ENCODE measurements around the gene CGREF1.

The CGREF1 gene

DNA sequence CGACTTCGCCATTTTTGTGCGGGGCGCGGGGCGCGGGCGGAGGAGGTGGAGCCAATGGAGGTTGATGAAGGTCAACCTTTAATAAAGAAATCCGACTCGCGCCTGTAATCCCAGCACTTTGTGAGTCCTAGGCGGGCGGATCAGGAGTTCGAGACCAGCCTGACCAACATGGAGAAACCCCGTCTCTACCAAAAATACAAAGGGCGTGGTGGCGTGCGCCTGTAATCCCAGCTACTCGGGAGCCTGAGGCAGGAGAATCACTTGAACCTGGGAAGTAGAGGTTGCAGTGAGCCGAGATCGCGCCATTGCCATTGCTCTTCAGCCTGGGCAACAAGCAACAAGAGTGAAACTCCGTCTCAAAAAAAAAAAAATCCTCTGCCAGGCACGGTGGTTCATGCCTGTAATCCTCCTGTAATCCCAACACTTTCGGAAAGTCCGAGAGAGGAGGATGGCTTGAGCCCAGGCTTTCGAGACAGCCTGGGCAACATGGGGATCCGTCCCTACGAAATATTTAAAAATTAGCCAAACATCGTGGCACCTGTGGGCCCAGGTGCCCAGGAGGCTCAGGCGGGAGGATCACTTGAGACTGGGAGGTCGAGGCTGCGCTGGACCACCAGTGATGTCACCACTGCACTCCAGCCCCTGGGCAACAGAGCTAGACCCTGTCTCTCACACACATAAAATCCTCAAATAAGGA is 16.0 kb upstream of the CGREF1 start:
- H3K27ac ChIP-seq (ENCODE audit: low read length) = no peak overlapping the region
- peak overlapping the region in 1 of 2 donors; percentile 95 for H3K4me3 ChIP-seq (ENCODE audit: low read depth in 1 of 2, low read length in 2 of 2)
- H3K36me3 ChIP-seq (ENCODE audit: control insufficient read depth in 1 of 2, insufficient read depth in 2 of 2, low read length in 2 of 2) = peaks cover 20 to 27% of the 10 kb centered on the region in 2 donors
- H3K9me3 ChIP-seq (ENCODE audit: control insufficient read depth in 1 of 2, low read length in 2 of 2) = no peaks in the 10 kb centered on the region
- H3K27me3 ChIP-seq (ENCODE audit: low read depth, low read length) = no peaks in the 10 kb centered on the region
- peaks cover 13 to 18% of the 10 kb centered on the region in 2 donors for H3K4me1 ChIP-seq (ENCODE audit: control insufficient read depth in 1 of 2, insufficient read depth in 2 of 2, low read length in 2 of 2)

DNA sequence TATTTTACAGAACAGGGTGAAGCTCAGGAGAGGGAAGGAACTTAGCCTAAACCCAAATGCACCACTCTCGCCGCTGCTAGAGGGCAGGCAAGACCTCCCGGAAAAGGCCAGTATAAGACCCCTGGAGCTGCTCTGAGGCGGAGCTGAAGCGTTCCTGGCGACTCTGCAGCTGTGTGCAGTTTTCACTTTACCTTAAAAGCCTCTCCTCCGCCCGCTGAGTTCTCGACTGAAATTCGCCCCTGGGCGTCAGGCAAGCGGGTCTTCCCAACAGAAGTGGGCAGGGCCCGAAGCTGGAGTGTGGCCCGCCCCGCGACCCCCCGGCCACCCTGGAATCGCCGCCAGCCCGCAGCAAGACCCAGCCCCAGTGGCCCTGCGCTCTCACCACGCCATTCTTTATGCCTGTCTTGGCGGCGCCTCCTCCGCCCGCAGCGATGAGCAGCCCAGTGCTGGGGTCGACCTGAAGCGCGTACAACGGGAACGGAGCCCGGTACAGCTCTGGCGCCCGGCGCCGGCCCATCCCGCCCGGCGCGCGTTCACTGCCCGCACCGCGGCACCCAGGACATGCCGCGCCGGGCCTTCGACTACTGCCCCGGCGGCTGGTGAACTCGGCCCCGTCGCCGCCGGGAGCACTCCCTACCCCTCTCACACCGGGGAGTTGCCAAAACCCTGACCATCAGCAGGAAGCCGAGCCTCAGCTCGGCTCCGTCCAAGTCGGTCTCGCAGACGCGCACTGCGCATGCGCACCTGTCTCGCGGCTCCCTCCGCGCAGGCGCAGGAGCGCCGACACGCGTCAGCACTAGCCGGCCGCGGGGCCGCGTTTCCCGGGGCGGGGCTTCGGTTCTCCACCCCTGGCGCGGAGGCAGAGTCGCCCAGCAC is 15.2 kb upstream of the CGREF1 start, which contains the start of gene PREB:
Gene PREB (minus strand): TSS at position 732 of the 876 bp plus-strand sequence. CDS start 215 bp downstream, at position 517.
- Histone ChIP-seq H3K9me3 (ENCODE audit: control insufficient read depth in 1 of 2, low read length in 2 of 2) (no peaks in the 10 kb centered on the region), H3K4me1 (ENCODE audit: control insufficient read depth in 1 of 2, insufficient read depth in 2 of 2, low read length in 2 of 2) (peaks cover 13 to 18% of the 10 kb centered on the region in 2 donors), H3K36me3 (ENCODE audit: control insufficient read depth in 1 of 2, insufficient read depth in 2 of 2, low read length in 2 of 2) (peaks cover 22 to 34% of the 10 kb centered on the region in 2 donors), H3K4me3 (ENCODE audit: low read depth in 1 of 2, low read length in 2 of 2) (peak within 1 kb of the TSS; percentile 81 to 95), H3K27ac (ENCODE audit: low read length) (peak within 1 kb of the TSS; percentile 39), H3K27me3 (ENCODE audit: low read depth, low read length) (no peaks in the 10 kb centered on the region)

DNA sequence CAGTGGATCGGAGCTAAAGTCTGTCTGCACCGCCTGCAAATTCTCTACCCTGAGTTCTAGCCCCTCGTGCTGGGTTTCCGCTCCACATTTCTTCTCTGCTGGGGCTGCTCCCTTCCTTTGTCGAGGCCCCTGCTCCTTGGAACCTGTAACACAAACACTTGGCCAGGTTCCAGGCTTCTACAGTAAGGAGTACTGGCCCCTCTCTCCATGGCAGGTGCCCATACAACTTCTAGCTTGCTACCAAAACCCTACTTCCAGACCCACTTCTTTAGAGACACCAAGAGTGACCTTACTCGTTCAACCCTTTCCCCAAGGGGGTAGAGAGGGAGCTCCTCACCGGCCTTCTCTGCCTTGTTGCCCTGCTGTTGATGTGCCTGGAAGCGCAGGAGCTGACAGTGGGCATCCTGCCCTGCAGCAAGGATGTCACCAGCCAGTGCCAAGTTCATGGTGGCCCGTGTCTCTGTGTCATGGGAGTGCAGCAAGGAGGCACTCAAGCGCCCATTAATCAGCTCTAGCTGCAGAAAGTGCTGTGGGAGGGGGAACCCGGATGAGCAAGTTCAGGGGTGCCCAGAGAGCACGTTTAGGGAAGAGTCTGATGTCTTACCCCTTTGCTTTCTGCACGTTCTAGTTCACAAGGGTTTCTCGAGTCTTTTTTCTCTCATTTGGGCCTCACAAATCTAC is 14.4 kb upstream of the CGREF1 start:
- Histone ChIP-seq H3K27ac (ENCODE audit: low read length) (peak overlapping the region; percentile 39), H3K36me3 (ENCODE audit: control insufficient read depth in 1 of 2, insufficient read depth in 2 of 2, low read length in 2 of 2) (peaks cover 22 to 34% of the 10 kb centered on the region in 2 donors), H3K4me1 (ENCODE audit: control insufficient read depth in 1 of 2, insufficient read depth in 2 of 2, low read length in 2 of 2) (peaks cover 13 to 18% of the 10 kb centered on the region in 2 donors), H3K27me3 (ENCODE audit: low read depth, low read length) (no peaks in the 10 kb centered on the region), H3K4me3 (ENCODE audit: low read depth in 1 of 2, low read length in 2 of 2) (peak overlapping the region; percentile 81 to 95), H3K9me3 (ENCODE audit: control insufficient read depth in 1 of 2, low read length in 2 of 2) (no peaks in the 10 kb centered on the region)

DNA sequence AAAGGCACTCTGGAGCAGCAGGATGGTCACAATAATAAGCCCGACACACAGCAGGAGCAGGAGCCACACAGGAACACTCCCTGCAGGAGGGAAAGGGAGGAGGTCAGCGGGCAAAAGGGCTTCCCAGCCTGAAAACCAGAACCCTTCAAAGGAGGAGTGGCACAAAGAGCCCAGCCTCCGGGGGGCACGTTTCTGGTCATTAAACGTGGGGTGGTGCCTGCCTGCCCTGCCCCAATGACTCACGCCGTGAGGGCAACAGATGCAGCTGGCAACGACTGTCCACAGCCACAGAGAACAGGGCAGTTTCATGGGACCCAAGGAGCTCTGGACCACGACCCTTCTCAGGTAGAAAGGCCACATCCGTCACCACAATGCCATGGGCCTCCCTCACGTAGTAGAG is 12.5 kb upstream of the CGREF1 start:
- Histone ChIP-seq H3K27ac (ENCODE audit: low read length) (no peak overlapping the region), H3K27me3 (ENCODE audit: low read depth, low read length) (no peaks in the 10 kb centered on the region), H3K4me3 (ENCODE audit: low read depth in 1 of 2, low read length in 2 of 2) (no peak overlapping the region), H3K9me3 (ENCODE audit: control insufficient read depth in 1 of 2, low read length in 2 of 2) (no peaks in the 10 kb centered on the region), H3K36me3 (ENCODE audit: control insufficient read depth in 1 of 2, insufficient read depth in 2 of 2, low read length in 2 of 2) (peaks cover 22 to 34% of the 10 kb centered on the region in 2 donors), H3K4me1 (ENCODE audit: control insufficient read depth in 1 of 2, insufficient read depth in 2 of 2, low read length in 2 of 2) (peaks cover 13 to 18% of the 10 kb centered on the region in 2 donors)

DNA sequence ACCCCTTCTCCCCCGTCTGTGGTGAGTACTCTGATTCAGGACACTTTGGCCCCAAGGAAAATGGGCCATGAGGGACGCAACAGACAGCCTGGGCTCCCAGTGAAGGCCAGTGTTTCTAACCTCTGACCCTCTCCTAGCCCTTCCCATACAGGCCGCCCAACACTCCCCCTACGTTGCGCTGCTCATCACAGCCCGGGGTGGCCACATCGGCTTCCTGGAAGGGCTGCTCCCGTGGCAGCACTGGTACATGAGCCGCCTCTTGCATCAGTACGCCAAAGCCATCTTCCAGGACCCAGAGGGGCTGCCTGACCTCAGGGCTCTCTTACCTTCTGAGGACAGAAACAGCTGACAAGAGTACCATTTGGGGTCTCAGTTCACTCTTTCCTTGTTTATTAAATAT is 11.5 kb upstream of the CGREF1 start:
- no peaks in the 10 kb centered on the region for H3K27me3 ChIP-seq (ENCODE audit: low read depth, low read length)
- no peak overlapping the region for H3K4me3 ChIP-seq (ENCODE audit: low read depth in 1 of 2, low read length in 2 of 2)
- H3K9me3 ChIP-seq (ENCODE audit: control insufficient read depth in 1 of 2, low read length in 2 of 2) = no peaks in the 10 kb centered on the region
- H3K27ac ChIP-seq (ENCODE audit: low read length) = no peak overlapping the region
- H3K36me3 ChIP-seq (ENCODE audit: control insufficient read depth in 1 of 2, insufficient read depth in 2 of 2, low read length in 2 of 2) = peaks cover 22 to 34% of the 10 kb centered on the region in 2 donors
- H3K4me1 ChIP-seq (ENCODE audit: control insufficient read depth in 1 of 2, insufficient read depth in 2 of 2, low read length in 2 of 2) = peaks cover 13 to 18% of the 10 kb centered on the region in 2 donors

DNA sequence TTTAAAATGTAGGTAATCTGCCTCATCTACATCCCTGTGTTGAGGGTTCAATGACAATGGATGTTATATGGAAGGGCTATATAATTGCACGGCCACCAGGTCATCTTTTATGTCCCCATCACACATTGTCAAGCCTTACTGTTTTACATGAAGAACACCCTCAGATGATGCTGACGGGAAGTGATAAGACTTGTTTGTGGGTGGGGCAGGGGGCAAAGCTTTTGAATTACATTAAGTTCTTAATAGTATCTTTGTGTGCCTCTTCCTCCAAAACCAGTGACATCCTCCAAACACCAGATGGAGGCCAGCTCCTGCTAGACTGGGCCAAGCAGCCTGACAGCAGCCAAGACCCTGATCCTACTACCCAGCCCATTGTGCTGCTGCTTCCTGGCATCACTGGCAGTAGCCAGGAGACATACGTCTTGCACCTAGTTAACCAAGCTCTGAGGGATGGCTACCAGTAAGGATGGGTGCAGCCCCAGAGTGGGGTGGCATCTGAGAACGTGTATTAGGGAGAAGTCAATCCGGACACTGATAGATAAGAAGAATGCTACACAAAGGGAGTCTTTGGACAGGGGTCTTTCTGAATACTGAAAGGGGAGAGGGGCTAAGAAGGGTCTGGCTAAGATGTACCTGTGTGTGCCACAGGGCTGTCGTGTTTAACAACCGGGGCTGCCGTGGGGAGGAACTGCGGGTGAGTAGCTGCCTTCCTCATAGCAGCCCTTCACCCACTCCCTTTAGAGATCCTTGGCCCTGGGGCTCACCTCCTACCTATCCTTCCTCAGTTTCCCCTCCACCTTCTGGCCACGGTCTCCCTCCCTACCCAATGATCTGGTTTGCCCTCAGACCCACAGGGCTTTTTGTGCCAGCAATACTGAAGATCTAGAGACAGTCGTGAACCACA is 10.0 kb upstream of the CGREF1 start:
- Histone ChIP-seq H3K27me3 (ENCODE audit: low read depth, low read length) (no peaks in the 10 kb centered on the region), H3K9me3 (ENCODE audit: control insufficient read depth in 1 of 2, low read length in 2 of 2) (no peaks in the 10 kb centered on the region), H3K4me1 (ENCODE audit: control insufficient read depth in 1 of 2, insufficient read depth in 2 of 2, low read length in 2 of 2) (peaks cover 13 to 18% of the 10 kb centered on the region in 2 donors), H3K36me3 (ENCODE audit: control insufficient read depth in 1 of 2, insufficient read depth in 2 of 2, low read length in 2 of 2) (peaks cover 22 to 34% of the 10 kb centered on the region in 2 donors), H3K4me3 (ENCODE audit: low read depth in 1 of 2, low read length in 2 of 2) (no peak overlapping the region), H3K27ac (ENCODE audit: low read length) (no peak overlapping the region)

DNA sequence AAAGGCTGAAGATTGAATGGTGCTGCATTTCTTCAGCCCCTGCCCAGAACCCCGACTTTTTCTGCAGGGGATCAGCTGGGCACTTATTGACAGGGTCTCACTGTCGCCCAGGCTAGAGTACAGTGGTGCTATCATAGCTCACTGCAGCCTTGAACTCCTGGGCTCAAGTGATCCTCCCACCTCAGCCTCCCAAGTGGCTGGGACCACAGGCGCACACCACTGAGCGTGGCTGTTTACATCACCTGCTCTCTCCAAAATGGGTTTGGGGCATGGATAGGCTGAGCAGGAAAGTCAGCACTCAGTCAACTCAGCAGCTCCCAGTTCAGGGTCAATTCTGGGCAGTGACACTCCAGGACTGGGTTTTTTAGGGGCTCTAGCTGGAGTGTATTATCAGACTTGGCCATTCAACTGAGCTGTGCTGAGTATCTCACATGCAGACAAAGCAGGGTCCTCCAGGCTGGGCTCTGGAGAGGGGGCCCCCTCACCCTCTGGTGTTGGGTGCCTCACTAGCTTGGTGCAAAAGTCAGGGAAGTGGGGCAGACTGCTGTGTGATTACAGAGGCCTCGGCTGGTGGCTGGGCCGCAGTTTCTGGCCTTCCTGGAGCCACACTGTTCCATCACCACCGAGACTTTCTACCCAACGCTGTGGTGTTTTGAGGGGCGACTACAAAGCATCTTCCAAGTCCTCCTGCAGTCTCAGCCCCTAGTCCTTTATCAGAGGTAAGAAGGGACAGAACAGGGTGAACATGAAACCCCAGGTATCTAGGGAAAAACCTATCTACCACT is 9.1 kb upstream of the CGREF1 start:
- no peak overlapping the region for H3K4me3 ChIP-seq (ENCODE audit: low read depth in 1 of 2, low read length in 2 of 2)
- peaks cover 22 to 34% of the 10 kb centered on the region in 2 donors for H3K36me3 ChIP-seq (ENCODE audit: control insufficient read depth in 1 of 2, insufficient read depth in 2 of 2, low read length in 2 of 2)
- H3K27ac ChIP-seq (ENCODE audit: low read length) = no peak overlapping the region
- H3K9me3 ChIP-seq (ENCODE audit: control insufficient read depth in 1 of 2, low read length in 2 of 2) = no peaks in the 10 kb centered on the region
- H3K27me3 ChIP-seq (ENCODE audit: low read depth, low read length) = no peaks in the 10 kb centered on the region
- peaks cover 10% of the 10 kb centered on the region in 2 donors for H3K4me1 ChIP-seq (ENCODE audit: control insufficient read depth in 1 of 2, insufficient read depth in 2 of 2, low read length in 2 of 2)

DNA sequence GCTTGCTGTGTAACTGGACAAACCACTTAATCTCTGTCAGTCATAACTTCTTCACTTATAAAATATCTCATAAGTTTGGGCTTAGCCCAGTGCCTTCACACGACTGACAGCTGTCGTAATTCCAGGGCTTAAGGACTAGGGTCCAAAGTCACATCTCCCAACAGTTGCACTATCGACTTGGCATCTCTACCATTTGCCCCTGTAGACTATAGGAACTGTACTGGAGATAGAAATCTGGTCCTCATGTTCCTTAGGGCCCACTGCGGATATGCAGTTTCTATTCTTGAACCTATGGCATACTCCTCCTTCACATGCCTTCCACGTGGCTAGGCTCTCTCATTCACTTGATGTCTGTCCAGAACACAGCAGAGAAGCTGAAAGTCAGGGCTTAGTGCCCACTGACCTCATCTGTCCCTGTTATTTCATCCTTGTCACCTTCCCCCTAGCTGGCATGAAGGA is 7.4 kb upstream of the CGREF1 start:
- Histone ChIP-seq H3K27me3 (ENCODE audit: low read depth, low read length) (no peaks in the 10 kb centered on the region), H3K4me1 (ENCODE audit: control insufficient read depth in 1 of 2, insufficient read depth in 2 of 2, low read length in 2 of 2) (peaks cover 3 to 5% of the 10 kb centered on the region in 2 donors), H3K9me3 (ENCODE audit: control insufficient read depth in 1 of 2, low read length in 2 of 2) (no peaks in the 10 kb centered on the region), H3K27ac (ENCODE audit: low read length) (no peak overlapping the region), H3K36me3 (ENCODE audit: control insufficient read depth in 1 of 2, insufficient read depth in 2 of 2, low read length in 2 of 2) (peaks cover 14 to 21% of the 10 kb centered on the region in 2 donors), H3K4me3 (ENCODE audit: low read depth in 1 of 2, low read length in 2 of 2) (no peak overlapping the region)

DNA sequence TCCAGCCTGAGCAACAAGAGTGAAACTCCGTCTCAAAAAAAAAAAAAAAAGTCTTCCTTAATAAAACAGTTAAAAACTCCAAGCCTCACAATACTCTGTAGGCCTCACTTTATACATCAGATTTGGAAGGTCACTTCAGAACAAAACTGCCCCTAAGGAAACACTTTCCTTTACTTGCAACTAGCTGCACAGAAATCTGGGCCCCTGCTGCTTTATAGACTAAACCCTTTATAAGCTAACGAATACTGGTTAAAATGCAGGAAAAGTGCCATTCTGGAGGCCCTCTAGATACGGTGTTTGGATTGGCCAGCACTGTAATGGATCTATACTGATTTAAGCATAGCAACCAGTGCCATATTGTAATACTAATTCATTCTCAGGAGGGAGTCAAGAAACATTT is 6.2 kb upstream of the CGREF1 start:
- Histone ChIP-seq H3K36me3 (ENCODE audit: control insufficient read depth in 1 of 2, insufficient read depth in 2 of 2, low read length in 2 of 2) (peaks cover 4 to 9% of the 10 kb centered on the region in 2 donors), H3K27ac (ENCODE audit: low read length) (no peak overlapping the region), H3K4me1 (ENCODE audit: control insufficient read depth in 1 of 2, insufficient read depth in 2 of 2, low read length in 2 of 2) (peaks cover 3 to 5% of the 10 kb centered on the region in 2 donors), H3K4me3 (ENCODE audit: low read depth in 1 of 2, low read length in 2 of 2) (no peak overlapping the region), H3K27me3 (ENCODE audit: low read depth, low read length) (no peaks in the 10 kb centered on the region), H3K9me3 (ENCODE audit: control insufficient read depth in 1 of 2, low read length in 2 of 2) (no peaks in the 10 kb centered on the region)
